ENCODE results near the gene NSUN7. TPM values are rescaled to one million over a fixed set of nuclear protein-coding genes. Genes with fewer than 3 reads are reported as not detected.

NSUN7 gene
- total RNA-seq, 1 experiment from 2014 or later = 19.6 TPM

GRCh38 chr4:40857956-40858355 is 108.2 kb downstream of the NSUN7 start:
- BruUV-seq (replicated peaks) = no TSS peak
- H3K4me1 ChIP-seq = no peaks in the 10 kb centered on the region
- intact Hi-C loops (cut with micrococcal nuclease; ENCODE audit: unreplicated experiment) = no loop called here
- no peaks in the 10 kb centered on the region for H3K27me3 Mint-ChIP-seq (ENCODE audit: insufficient read depth, unreplicated experiment)
- ChIA-PET CTCF (no interaction called here), POLR2A (no interaction called here)
- no peak overlapping the region for H3K27ac Mint-ChIP-seq (ENCODE audit: unreplicated experiment)
- no peaks in the 10 kb centered on the region for H3K4me1 Mint-ChIP-seq (ENCODE audit: low read depth, unreplicated experiment)
- DNase-seq = no peak
- H3K4me3 ChIP-seq (ENCODE audit: low read depth, low read length) = no peak overlapping the region
- no peaks in the 10 kb centered on the region for H3K9me3 Mint-ChIP-seq (ENCODE audit: unreplicated experiment)
- H3K36me3 ChIP-seq (ENCODE audit: control insufficient read depth, insufficient read depth, low read length) = no peaks in the 10 kb centered on the region
- H3K27me3 ChIP-seq (replicated peaks; ENCODE audit: control insufficient read depth, insufficient read depth, low read length) = no peaks in the 10 kb centered on the region
- H3K36me3 Mint-ChIP-seq (ENCODE audit: insufficient read depth, unreplicated experiment) = peaks cover 33% of the 10 kb centered on the region
- no peak for TF ChIP-seq CTCF (IDR thresholded peaks at IDR 0.05; ENCODE audit: insufficient read depth in 1 of 2, low read depth in 1 of 2, low read length in 1 of 2, severe bottlenecking in 1 of 2, unreplicated experiment in 1 of 2)
- no peak overlapping the region for H3K4me3 Mint-ChIP-seq (ENCODE audit: unreplicated experiment)
- H3K9me3 ChIP-seq = no peaks in the 10 kb centered on the region

- H3K4me3 Mint-ChIP-seq (ENCODE audit: unreplicated experiment) = no peak overlapping the region
- no TSS peak for BruUV-seq (replicated peaks)
- ChIA-PET POLR2A (no interaction called here), CTCF (no interaction called here)
- H3K27ac Mint-ChIP-seq (ENCODE audit: unreplicated experiment) = no peak overlapping the region
- Histone ChIP-seq H3K4me3 (ENCODE audit: low read depth, low read length) (no peak overlapping the region), H3K27me3 (replicated peaks; ENCODE audit: control insufficient read depth, insufficient read depth, low read length) (no peaks in the 10 kb centered on the region), H3K4me1 (no peaks in the 10 kb centered on the region), H3K9me3 (no peaks in the 10 kb centered on the region), H3K36me3 (ENCODE audit: control insufficient read depth, insufficient read depth, low read length) (no peaks in the 10 kb centered on the region)
- H3K27me3 Mint-ChIP-seq (ENCODE audit: insufficient read depth, unreplicated experiment) = no peaks in the 10 kb centered on the region
- no peak for DNase-seq
- no peaks in the 10 kb centered on the region for H3K4me1 Mint-ChIP-seq (ENCODE audit: low read depth, unreplicated experiment)
- no peaks in the 10 kb centered on the region for H3K9me3 Mint-ChIP-seq (ENCODE audit: unreplicated experiment)
- no peak for TF ChIP-seq CTCF (IDR thresholded peaks at IDR 0.05; ENCODE audit: insufficient read depth in 1 of 2, low read depth in 1 of 2, low read length in 1 of 2, severe bottlenecking in 1 of 2, unreplicated experiment in 1 of 2)
- intact Hi-C loops (cut with micrococcal nuclease; ENCODE audit: unreplicated experiment) = no loop called here
- H3K36me3 Mint-ChIP-seq (ENCODE audit: insufficient read depth, unreplicated experiment) = peaks cover 33% of the 10 kb centered on the region
These were observed 109.2 kb downstream of the NSUN7 start for GRCh38 chr4:40858962-40859361.

Other genes with a start within 250 kb of the NSUN7 start
- 59.1 and 62.1 TPM in 2 replicates for gene RBM47, start 120.1 kb upstream of the NSUN7 start, total RNA-seq (2022)

Measured in Caco-2 (cell line).